Activated CD4-positive, alpha-beta T cell treated with anti-CD3 and anti-CD28 coated beads for 48 hours (primary cell): ENCODE results near the gene SNX2.

Experiments used
- DNase-seq: peaks from one replicate; pipeline ENCODE4 v3.0.0-alpha.2; 2020

The SNX2 gene

DNA sequence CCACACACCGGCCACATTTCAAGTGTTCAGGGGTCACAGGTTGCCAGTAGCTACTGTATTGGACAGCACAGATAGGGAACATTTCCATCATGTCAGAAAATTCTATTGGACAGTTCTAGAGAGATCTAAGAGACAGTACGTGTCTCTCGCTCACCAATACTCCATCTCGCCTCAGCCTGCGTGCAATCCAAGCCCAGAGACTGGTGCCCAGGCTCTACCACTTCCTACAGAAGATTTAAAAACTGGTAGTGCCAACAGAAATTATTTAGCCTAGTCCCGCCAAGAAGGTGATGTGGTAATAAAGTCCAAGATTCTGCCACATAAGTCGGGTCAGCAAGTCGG is 390 bp upstream of the SNX2 start:
- DNase-seq = no peak

DNA sequence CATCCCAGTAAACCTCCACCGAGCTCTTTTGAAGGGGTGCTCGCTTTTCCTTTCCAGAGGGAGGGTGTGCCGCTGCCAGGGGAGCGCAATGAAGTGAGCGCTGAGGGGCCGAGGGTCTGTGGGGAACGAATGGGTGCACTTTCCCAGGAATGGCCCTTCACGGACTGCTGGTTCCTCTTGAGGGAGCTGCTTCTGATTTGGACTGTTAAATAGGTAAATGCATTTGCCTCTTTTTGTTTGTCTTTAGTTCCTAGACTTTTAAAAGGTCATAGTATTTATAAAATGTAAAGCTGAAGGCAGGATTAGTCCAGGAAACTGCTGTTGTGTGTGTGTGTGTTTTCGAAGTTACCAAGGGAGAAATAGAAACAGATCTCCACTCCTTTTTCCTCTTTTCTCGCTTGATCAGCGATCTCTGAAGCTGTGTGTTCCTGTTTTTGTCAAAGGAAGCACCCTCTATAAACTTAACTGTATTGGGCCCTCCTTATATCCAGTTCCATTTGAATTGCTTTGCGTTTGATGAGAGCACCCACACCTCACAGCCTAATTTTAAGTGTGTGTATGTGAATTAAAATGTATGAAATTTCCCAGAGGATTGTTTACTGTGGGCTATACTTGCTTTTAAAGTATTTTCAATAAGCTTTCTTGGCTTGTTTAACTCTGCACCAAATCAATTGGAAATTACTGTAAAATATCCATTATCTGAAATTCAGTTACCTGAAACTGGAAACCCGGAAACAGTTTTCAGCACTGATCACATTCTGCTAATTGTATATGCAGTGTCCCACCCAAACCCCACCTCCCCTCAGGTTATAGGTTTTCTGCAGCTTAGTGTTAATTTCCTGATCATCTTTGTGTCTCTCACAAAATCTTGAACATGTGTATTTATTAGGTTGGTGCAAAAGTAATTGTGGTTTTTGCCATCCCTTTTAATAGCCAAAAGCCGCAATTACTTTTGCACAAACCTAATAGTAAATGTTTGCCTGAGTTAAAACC is 966 bp downstream of the SNX2 start:
- no peak for DNase-seq

DNA sequence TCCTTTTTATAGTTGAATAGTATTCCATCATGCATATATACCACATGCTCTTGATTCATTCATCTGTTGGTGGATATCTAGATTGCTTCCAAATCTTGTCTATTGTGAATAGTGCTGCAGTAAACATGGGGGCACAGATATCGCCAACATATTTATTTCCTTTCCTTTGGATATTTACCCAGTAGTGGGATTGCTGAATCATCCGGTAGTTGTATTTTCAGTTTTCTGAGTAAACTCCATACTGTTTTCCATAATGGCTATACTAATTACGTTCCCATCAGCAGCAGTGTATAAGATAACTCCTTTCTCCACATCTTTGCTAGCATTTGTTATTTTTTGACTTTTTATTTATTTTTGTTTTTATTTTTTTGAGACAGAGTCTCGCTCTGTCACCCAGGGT is 3.3 kb downstream of the SNX2 start:
- no peak for DNase-seq

DNA sequence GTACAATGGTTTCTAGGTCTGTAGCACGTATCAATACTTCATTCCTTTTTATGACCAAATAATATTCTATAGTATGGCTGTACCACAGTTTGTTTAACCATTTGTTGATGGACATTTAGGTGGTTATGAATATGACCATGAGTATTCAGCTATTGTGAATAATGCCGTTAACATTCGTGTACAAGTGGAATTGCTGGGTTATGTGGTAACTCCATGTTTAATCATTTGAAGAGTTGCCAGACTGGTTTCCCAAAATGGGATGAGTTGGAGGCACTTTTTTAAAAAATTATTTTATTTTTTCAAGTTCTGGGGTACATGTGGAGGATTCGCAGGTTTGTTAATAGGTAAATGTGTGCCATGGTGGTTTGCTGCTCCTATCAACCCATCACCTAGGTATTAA is 4.6 kb downstream of the SNX2 start:
- DNase-seq = no peak

DNA sequence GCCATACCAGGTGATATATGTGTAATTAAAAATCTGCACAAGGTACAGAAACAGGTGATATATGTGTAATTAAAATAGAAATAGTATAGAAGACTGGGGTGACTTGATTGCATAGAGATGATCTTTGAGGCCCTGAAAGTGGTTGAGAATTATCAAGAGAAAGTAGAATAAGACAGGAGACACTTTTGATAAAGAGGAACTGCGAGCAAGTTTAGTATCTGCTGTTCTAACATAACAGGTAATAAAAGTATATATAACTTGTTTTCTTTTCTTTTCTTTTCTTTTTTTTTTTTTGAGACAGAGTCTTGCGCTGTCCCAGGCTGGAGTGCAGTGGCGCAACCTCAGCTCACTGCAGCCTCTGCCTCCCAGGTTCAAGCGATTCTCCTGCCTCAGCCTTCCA is 5.4 kb downstream of the SNX2 start:
- DNase-seq = no peak

DNA sequence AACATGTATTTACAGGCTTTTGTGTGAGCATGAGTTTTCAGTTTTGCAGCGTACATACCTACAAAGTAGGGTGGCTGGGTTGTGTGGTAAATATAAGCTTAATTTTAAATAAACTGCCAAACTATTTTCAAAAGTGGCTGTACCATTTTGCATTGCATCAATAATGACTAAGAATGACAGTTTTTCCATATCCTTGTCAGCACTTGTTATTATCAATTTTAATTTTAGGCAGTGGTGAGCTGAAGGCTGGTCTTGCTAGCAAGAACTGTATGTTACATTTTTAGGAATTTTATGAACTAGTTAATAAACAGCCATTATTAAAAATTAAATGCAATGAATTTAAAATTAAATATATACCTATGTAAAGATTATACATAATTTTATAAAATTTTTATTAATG is 6.6 kb downstream of the SNX2 start:
- no peak for DNase-seq

DNA sequence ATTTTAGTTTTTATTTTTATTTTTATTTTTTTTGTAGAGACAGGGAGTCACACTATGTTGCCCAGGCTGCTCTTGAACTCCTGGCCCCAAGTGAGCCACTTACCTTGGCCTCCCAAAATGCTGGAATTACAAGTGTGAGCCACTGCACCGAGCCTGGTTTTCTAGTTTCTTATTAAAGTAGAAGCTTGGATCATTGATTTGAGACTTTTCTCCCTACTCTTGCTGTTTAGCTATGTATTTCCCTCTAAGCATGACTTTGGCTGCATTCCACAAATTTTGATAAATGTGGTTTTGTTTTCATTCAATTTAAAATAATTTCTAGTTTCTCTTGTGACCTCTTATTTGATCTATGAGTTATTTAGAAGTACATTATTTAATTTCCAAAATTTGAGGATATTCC is 10.4 kb downstream of the SNX2 start:
- DNase-seq = no peak

DNA sequence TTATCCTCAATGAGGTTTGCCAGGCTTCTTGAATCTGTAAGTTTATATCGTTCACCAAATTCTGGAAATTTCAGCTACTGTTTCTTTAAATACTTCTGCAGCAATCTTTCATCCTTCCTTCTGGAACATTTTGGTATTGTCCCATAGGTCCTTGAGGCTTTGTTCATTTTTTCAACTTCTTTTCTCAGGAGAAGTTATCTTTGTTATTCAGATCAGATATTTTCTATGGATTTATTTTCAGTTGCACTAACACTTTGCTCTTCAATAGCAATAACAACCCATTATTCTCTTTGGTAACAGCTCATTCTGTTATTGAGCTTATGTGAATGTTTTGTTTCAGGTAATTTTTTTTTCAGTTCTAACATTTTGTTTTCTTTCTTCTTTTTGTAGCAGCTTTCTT is 13.5 kb downstream of the SNX2 start:
- no peak for DNase-seq

DNA sequence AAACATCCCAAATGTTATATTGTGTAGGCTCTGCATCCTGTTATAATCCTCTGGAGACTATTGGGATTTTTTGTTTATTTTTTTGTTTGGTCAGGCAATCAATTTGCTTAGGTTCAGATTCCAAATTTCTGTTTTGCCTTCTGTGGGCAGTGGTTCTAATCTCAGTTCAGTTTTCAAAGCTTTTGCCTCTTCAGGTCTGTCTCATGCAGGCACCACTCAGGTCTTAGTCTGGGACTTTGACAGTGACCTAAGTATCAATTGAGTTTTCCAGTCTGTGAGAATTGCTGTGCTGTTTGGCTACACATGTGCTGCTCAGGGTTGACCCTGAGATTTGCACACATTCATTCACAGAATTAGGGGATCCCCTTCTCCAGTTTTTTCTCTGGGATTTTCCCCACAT is 14.1 kb downstream of the SNX2 start:
- DNase-seq = no peak

DNA sequence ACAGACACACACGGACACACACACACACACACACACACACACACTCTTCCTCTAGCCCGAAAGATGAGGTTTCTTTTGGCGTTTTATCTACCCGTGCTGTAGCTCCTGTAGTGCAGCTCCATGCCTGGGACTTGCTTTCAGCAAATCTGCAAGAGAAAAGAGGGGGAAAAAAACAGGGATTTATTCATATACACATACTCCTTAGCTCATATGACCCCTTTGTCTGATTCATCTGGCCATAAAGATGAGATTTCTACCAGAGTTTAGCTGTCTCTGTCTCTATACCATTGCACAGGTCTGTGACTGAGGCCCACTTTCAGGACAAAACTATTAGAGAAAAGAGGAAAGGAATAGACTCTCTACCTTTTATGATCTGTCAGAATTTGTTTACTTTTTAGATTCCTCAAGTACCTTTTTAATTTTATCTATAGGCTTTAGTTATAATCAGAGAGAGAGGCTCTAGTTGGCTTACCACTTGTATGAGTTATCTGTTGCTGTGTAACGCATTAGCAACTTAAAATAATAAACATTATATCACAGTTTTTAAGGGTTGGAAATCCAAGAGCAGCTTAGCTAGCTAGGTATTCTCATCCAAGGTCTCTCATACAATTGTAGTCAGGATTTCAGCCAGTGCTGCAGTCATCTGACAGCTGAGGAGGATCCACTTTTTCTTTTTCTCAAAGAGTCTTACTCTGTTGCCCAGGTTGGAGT is 14.7 kb downstream of the SNX2 start:
- no peak for DNase-seq

DNA sequence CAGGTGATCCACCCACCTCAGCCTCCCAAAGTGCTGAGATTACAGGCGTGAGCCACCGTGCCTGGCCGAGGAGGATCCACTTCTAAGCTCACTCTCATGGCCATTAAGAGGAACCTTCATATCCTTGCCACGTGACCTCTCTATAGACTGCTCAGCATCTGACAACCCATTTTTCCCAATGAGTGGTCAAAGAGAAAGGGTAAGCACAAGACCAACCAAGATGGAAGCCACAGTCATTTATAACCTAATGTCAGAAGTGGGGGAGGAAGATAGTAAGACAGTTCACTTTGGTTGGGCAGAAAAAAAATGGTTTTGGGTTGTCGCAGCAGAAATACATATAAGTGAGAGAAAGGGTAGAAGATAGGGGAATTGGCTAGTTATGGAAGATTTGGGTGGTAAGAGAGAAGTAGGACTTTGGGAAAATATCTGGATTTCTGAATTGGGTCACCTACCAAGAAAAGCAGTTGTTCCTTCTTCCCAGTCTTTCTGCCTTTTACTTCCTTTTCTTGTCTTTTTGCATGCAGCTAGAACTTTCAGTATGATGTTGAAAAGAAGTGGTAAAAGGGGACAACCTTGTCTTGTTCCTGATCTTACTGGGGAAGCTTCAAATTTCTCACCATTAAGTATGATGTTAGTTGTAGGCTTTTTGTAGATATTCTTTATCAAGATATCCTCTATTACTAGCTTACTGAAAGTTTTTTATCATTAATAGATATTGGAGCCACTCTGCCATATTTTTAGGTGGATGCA is 15.6 kb downstream of the SNX2 start:
- no peak for DNase-seq

DNA sequence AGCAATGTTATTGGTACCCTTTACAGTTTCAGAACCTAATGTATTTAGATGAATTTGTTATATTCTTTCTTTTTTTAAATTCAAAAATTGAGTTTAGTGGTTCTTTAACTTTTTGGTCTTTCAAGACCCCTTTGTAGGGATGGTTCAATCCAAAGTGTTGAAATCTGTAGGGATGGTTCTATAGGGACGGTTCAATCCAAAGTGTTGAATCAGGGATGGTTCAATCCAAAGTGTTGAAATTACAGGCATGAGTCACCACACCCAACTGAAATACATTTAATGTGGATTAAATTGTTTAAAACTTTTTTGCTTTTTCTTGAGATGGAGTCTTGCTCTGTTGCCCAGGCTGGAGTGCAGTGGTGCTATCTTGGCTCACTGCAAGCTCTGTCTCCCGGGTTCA is 30.6 kb downstream of the SNX2 start:
- no peak for DNase-seq

DNA sequence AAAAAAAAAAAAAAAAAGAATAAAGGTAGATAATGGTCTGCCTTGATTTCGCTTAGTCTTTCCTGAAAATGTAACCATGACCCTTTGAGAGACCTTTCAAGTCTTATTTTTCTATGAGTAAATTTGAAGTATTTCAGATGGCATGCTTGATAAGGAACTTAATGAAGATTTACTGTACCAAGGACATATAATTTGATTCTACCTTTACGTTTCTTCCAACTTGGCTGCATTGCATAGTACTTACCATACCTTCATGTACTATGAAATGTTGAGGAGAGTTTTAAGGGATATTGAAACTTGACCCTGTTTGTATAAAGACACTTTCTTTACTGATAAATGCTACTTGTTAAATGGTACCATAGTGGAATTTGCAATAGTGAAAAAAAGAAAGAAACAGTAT is 35.5 kb downstream of the SNX2 start:
- no peak for DNase-seq

DNA sequence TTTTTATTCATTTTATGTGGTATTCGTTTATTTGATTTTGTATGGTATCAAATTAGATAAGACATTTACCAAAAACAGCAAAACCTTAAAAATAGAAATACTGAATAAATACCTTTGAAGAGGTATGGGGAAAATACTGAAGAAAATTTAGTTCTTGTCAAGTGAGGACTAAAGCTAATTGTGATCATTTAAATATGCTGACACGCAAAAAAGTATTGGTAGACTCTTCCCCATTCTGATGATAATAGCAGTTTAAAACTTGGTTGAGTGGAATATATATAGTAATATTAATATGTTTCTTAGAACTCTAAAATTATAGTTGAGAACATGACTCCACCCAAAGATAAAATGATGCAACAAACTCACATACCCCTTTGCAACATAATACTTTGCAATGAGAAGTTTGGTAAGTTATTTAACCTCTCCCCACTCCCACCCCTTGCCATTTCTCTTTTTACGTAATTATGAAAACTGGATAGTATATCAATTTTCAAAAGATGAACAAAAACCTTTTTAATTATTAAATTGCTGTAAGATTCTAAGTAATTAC is 40.4 kb downstream of the SNX2 start:
- DNase-seq = no peak

DNA sequence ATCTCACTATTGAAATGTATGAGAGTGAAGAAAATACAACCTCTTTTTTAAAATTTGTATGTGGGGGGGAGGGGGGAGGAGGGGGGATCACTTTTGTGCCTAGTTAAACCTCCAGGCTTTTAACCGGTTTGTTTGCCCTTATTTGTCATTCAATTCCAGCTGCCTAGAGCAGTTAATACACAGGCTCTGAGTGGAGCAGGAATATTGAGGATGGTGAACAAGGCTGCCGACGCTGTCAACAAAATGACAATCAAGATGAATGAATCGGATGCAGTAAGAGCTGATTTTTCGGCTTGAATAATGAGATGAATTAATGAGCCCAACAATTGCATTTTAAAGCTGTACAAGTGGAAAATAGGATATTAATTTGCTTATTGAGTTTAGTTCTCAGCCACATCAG is 41.9 kb downstream of the SNX2 start:
- DNase-seq = no peak

DNA sequence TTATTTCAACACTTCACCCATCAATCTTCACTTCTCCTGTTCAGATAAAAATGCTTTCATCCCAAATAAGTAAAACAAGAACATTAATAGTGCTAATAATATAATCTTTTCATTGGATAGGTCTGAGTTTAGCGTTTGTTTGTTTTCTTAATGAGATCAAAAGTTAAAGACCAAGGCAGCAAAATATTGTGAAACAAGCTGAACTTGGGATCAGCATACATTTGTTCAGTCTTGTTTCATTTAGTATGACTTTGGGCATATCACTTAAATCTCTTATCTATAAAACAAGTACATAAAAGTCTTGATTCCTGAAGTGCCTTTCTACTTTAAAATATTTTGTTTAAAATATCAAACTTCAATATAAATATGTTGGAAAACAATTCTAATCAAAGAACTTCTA is 57.1 kb downstream of the SNX2 start:
- DNase-seq = no peak

DNA sequence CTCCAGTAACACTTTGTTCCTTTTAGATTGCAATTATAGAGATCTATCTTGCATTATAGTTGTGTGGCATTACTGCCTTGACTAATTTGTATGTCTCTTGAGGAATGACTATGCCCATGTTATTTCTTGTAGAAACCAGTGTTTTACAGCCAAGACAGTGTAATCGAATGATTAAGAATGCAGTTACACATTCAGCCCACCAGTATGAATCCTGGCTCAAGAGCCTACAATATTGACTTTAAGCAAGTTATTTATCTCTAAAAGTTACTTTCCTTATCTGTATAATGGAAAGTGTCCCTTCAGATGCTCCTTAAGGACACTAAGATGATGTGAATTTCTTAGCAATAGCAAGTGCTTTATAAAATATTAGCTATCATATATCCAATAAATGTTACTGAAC is 60.8 kb downstream of the SNX2 start:
- no peak for DNase-seq

DNA sequence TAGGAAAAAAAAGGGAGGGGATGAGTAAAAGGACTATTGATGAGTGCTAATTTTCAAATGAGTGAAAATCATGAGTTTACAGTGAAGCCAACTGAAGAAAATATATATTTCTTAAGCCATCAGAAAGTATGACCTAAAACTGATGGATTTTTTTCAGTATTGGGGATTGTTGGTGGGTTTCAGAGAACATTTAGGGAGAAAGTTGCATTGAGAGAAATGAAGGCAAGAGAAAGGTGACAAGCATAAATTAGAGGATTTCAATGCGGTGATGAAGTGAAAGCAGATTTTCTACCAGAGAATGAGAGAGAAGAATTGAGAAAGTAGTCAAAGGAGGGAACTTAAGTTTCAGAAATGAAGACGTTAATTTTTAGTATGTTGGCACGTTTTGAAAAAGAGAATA is 62.1 kb downstream of the SNX2 start:
- DNase-seq = no peak

DNA sequence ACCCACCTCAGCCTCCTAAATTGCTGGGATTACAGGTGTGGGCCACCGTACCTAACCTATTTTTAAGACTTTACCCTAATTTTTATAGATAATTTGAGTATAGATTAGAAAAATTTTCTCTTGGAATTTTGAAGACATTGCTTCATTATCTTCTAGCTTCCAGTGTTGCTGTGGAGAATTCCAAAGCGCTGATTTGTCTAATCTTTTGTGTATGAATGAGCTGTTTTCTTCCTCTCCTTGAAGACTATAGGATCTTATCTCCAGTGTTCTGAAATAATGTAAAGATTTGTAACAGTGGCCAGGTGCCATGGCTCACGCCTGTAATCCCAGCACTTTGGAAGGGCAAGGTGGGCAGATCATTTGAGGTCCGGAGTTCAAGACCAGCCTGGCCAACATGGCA is 64.9 kb downstream of the SNX2 start:
- no peak for DNase-seq

DNA sequence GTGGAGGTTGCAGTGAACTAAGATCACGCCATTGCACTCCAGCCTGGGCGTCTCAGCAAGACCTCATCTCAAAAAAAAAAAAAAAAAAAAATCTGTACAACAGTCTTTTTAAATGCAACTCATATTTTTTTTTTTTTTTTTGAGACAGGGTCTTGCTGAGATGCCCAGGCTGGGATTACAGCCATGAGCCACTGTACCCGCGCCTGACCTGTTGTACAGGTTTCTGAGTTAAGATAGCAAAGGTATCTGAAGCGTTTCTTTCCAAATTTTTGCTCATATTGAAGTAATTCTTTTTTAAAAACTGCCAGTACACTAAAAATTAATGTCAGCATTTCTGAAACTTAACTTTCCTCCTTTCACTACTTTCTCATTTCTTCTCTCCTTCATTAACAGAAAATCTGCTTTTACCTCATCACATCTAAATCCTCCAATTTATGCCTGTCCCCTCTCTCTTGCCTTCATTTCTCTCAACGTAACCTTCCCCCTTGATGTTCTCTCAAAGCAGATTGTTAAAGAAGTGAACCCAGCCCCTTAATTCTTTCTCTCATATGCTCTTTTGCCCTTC is 67.2 kb downstream of the SNX2 start:
- DNase-seq = no peak

DNA sequence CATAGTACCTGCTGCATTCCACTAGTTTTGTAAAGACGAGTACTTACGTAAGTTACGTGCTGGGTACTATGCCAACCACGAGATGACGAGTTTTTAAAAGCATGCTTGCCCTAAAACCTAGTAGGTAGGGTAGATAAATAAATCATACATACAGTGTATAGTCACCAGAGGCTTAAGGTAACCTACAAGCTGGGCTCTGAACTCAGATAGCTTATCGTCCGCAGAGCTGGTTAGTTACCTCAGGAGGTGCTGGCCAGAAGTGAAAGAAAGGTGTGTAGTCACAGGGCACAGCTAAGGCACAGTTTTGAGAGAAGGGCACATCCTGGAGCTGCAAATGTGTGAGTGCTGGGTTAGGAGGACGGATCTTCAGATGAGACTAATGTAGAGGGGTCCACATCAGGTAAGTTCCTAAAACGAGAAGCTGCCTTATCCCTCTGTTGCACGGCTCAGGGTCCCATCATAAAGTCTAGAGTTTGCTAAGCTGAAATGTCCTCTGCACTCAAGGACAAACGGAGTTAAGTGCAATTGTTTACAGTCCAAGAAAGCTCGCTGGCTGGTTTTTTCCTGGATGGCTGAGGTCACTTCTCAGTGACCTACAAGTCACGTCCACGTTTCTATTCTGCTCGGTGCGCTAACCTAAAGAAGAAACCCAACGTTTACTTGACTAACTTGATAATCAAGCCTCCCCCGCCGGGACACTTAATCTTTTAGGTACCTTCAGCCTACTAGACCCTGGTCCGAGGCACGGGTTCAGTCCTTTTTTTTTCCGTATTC is 69.4 kb downstream of the SNX2 start:
- no peak for DNase-seq

DNA sequence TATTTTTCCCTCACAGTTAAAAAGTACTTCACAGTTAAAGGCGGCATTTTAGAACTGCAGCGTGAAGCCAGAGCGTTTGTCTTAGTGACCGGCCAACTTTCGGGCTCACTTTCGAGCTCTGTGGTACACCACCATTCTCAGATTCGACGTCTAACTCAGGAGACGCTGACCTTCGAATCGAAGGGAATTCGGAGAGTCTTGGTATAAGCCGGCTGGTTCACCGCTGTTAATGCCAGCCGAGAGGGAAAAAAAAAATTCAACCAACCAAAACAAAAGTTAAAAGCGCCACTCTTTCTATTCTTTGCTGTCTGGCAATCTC is 70.0 kb downstream of the SNX2 start:
- DNase-seq = no peak
